Endothelial cell of umbilical vein (primary cell): ENCODE data around the gene MXI1. TPM values are rescaled to one million over a fixed set of nuclear protein-coding genes. Genes with fewer than 3 reads are reported as not detected.

ENCODE experiments used
- BruUV-seq: library from RNA; stranded (reverse); fragments of 400-500 nt; replicated peaks from 2 replicates; lab custom pipeline; 2021; lab: Mats Ljungman, UMichigan
- CTCF ChIA-PET: fragments of 300-600, 350-600 bp; sonication (Branson Sonifier 250); formaldehyde crosslinking; loops from one replicate; lab custom pipeline; 2021; ENCODE audit warnings: antibody characterized with exemption, inconsistent platforms; lab: Charles Lee
- POLR2A ChIA-PET: fragments of 300-600, 350-600 bp; sonication (Branson Sonifier 250); formaldehyde crosslinking; loops from one replicate; lab custom pipeline; 2021; ENCODE audit warnings: antibody characterized with exemption, inconsistent platforms; lab: Charles Lee
- DNase-seq: peaks from one replicate; pipeline ENCODE4 v3.0.0-alpha.2; 2011; ENCODE audit warnings: low read depth, low spot score
- FAIRE-seq: peaks from 2 replicates; lab custom pipeline; 2011; peaks lifted over from hg19 to GRCh38; lab: Jason Lieb, UNC
- H2AFZ ChIP-seq: 2 replicates; pipeline ENCODE4 v1.6.0; 2012; ENCODE audit warnings: low read depth, low read length, control low read depth, inconsistent platforms
- H3K27ac ChIP-seq: 2 replicates; pipeline ENCODE4 v1.5.1; 2011; ENCODE audit warnings: low read depth, mild to moderate bottlenecking, control low read depth, low read length, moderate library complexity; ENCODE audit not compliant: insufficient read depth
- H3K27me3 ChIP-seq, 2 experiments: 2 replicates each; pipeline versions ENCODE4 v1.6.0 to v1.6.1; 2011; ENCODE audit warnings: low read length in 2 of 2, mixed read lengths in 1 of 2; ENCODE audit not compliant: control insufficient read depth in 2 of 2, insufficient read depth in 2 of 2
- H3K36me3 ChIP-seq, 2 experiments: 2 replicates in 1 of 2; 3 replicates in 1 of 2; pipeline ENCODE4 v1.5.1; 2011; ENCODE audit warnings: low read length in 2 of 2, mild to moderate bottlenecking in 1 of 2, moderate library complexity in 1 of 2; ENCODE audit not compliant: control insufficient read depth in 2 of 2, insufficient read depth in 2 of 2; ENCODE audit errors: extremely low read depth in 1 of 2
- H3K4me1 ChIP-seq: 3 replicates; pipeline ENCODE4 v1.5.1; 2011; ENCODE audit warnings: mild to moderate bottlenecking, low read length; ENCODE audit not compliant: control insufficient read depth, insufficient read depth; ENCODE audit errors: extremely low read depth
- H3K4me2 ChIP-seq: 2 replicates; pipeline ENCODE4 v1.6.1; 2011; ENCODE audit warnings: low read length, control low read depth, mixed read lengths; ENCODE audit not compliant: insufficient read depth
- H3K4me3 ChIP-seq, 3 experiments: fragments of 200-600 bp in 1 of 3; sonication (generic), shearing (Covaris generic) in 1 of 3; replicated peaks in 1 of 3; 2 replicates each; pipeline ENCODE4 v1.5.1; 2011 to 2016; ENCODE audit warnings: control low read depth in 3 of 3, low read length in 3 of 3, mild to moderate bottlenecking in 2 of 3, inconsistent platforms in 1 of 3, low read depth in 1 of 3, moderate library complexity in 1 of 3; ENCODE audit not compliant: insufficient read depth in 1 of 3
- H3K79me2 ChIP-seq: 2 replicates; pipeline ENCODE4 v1.6.0; 2012; ENCODE audit warnings: low read length, inconsistent platforms; ENCODE audit not compliant: control insufficient read depth, insufficient read depth
- H3K9ac ChIP-seq: replicated peaks from 2 replicates; pipeline ENCODE3; 2011; ENCODE audit warnings: low read length, control low read depth; ENCODE audit not compliant: insufficient read depth; ENCODE audit errors: extremely low read depth
- H3K9me1 ChIP-seq: replicated peaks from 3 replicates; pipeline ENCODE4 v1.6.0; 2011; ENCODE audit warnings: mild to moderate bottlenecking, low read length; ENCODE audit not compliant: control insufficient read depth, insufficient read depth; ENCODE audit errors: extremely low read depth
- H3K9me3 ChIP-seq: replicated peaks from 2 replicates; pipeline ENCODE4 v1.5.1; 2012; ENCODE audit warnings: low read length, inconsistent platforms; ENCODE audit not compliant: control insufficient read depth, insufficient read depth
- H4K20me1 ChIP-seq: replicated peaks from 2 replicates; pipeline ENCODE3; 2011; ENCODE audit warnings: mild to moderate bottlenecking, low read length; ENCODE audit not compliant: control insufficient read depth, insufficient read depth; ENCODE audit errors: extremely low read depth
- CTCF ChIP-seq, 2 donors: IDR thresholded peaks; 1 replicate in 1 of 2; 2 replicates in 1 of 2; pipeline ENCODE4 v1.5.1; 2011; ENCODE audit warnings: low read length in 2 of 2, mild to moderate bottlenecking in 2 of 2, moderate library complexity in 2 of 2, control low read depth in 1 of 2, inconsistent platforms in 1 of 2, low read depth in 1 of 2; ENCODE audit not compliant: insufficient read depth in 1 of 2; ENCODE audit errors: extremely low read depth in 1 of 2
- EZH2 ChIP-seq: IDR thresholded peaks from 2 replicates; pipeline ENCODE4 v1.6.1; 2012; ENCODE audit warnings: borderline replicate concordance, low read depth, mild to moderate bottlenecking, moderate library complexity, low read length, inconsistent platforms; ENCODE audit not compliant: severe bottlenecking
- FOS ChIP-seq: IDR thresholded peaks from 2 replicates; pipeline ENCODE4 v1.6.1; 2011; ENCODE audit warnings: mild to moderate bottlenecking, low read length, moderate library complexity, borderline replicate concordance; ENCODE audit not compliant: insufficient read depth
- GATA2 ChIP-seq: IDR thresholded peaks from 2 replicates; pipeline ENCODE4 v1.7.0; 2011; ENCODE audit warnings: low read depth, mild to moderate bottlenecking, moderate library complexity, mixed read lengths, low read length; ENCODE audit not compliant: insufficient read length, insufficient read depth
- JUN ChIP-seq: IDR thresholded peaks from 2 replicates; pipeline ENCODE4 v1.6.1; 2011; ENCODE audit warnings: borderline replicate concordance, low read depth; ENCODE audit not compliant: insufficient read length, insufficient read depth
- MAX ChIP-seq: IDR thresholded peaks from 2 replicates; pipeline ENCODE4 v1.6.1; 2011; ENCODE audit not compliant: insufficient read depth, insufficient read length
- MYC ChIP-seq: IDR thresholded peaks from one replicate; pipeline ENCODE4 v1.6.1; 2011; ENCODE audit warnings: mild to moderate bottlenecking, low read depth, low read length
- POLR2A ChIP-seq: IDR thresholded peaks from 2 replicates; pipeline ENCODE4 v1.6.1; 2012; ENCODE audit warnings: low read depth, mild to moderate bottlenecking, control low read depth, low read length
- POLR2AphosphoS5 ChIP-seq: IDR thresholded peaks from 2 replicates; pipeline ENCODE4 v1.6.1; 2012; ENCODE audit warnings: low read depth, mild to moderate bottlenecking, control low read depth, low read length, moderate library complexity; ENCODE audit not compliant: insufficient read depth
- dilution Hi-C: fragments of 300-500 bp; cut with MboI; formaldehyde crosslinking; loops from one replicate; pipeline ENCODE4 v1.15.0; 2019; ENCODE audit warnings: low sequenced_read_pairs; ENCODE audit not compliant: extremely low pct_ligation_motif_present
- intact Hi-C: fragments of 100-400 bp; cut with micrococcal nuclease; formaldehyde crosslinking; loops from one replicate; pipeline ENCODE4 v1.10.0; 2022
- polyA plus RNA-seq, 4 experiments: library from polyadenylated mRNA; depleted of rRNA in 3 of 4; stranded (reverse) in 3 of 4; unstranded in 1 of 4; fragments of >200 nt; gene quantifications; 2 replicates each; pipeline versions ENCODE4 v1.2.1 to v1.2.3, GENCODE V29; 2011 to 2012; ENCODE audit warnings: missing spikeins in 1 of 4
- total RNA-seq: library from RNA; stranded (reverse); gene quantifications from 2 replicates; pipeline ENCODE4 v1.2.3, GENCODE V29; 2021

The MXI1 gene
- total and polyA plus RNA-seq, 2 donors (not counting 3 experiments of a cell fraction or from before 2014, with no cell fraction given): 2.7 to 8.5 TPM

- ChIA-PET CTCF (interaction anchor here (0.8 to 4.2 kb wide), 15 partner anchors 47 to 1830 kb away, joined by 3 to 80 read pairs (median 3); partner anchors contain the start of gene DUSP5), POLR2A (interaction anchor here (1.0 kb wide), 1 partner anchor 276 kb away, joined by 4 read pairs; no protein-coding TSS in a partner anchor)
- H3K4me1 ChIP-seq: peaks cover 66% of the 10 kb centered on the region
- H3K4me3 ChIP-seq: no peak overlapping the region
- DNase-seq (peak; percentile 67), FAIRE-seq (peak; percentile 57)
- no TSS peak for BruUV-seq
- H3K27me3 ChIP-seq: no peaks in the 10 kb centered on the region
- H3K9me3 ChIP-seq: no peaks in the 10 kb centered on the region
- intact Hi-C loops: loop anchor here (2.0 to 5.0 kb wide), 5 partner anchors 365 to 1829 kb away; partner anchors contain the start of genes ADRA2A and PDCD4
- no peak overlapping the region for H3K4me2 ChIP-seq
- H4K20me1 ChIP-seq: peaks cover 4% of the 10 kb centered on the region
- H3K79me2 ChIP-seq: peaks cover 19% of the 10 kb centered on the region
- no peak overlapping the region for H3K9ac ChIP-seq
- TF ChIP-seq GATA2: peak; percentile 54
- no peak for TF ChIP-seq MAX
- H3K9me1 ChIP-seq: no peaks in the 10 kb centered on the region
- no peak overlapping the region for H3K27ac ChIP-seq
- no peak overlapping the region for H2AFZ ChIP-seq
- dilution Hi-C loops: no loop called here
- no peaks in the 10 kb centered on the region for H3K36me3 ChIP-seq
These were observed 100.4 kb downstream of the MXI1 start for GRCh38 chr10:110307805-110308204.

- H3K9me1 ChIP-seq: no peaks in the 10 kb centered on the region
- no peaks in the 10 kb centered on the region for H3K79me2 ChIP-seq
- no peaks in the 10 kb centered on the region for H3K36me3 ChIP-seq
- H3K4me3 ChIP-seq: peak overlapping the region in 1 of 3 experiments; percentile 11
- H3K4me2 ChIP-seq: peak overlapping the region; percentile 92
- FAIRE-seq (peak; percentile 98), DNase-seq (peak; percentile 87)
- dilution Hi-C loops (no loop called here), intact Hi-C loops (loop anchor here (1.0 to 2.0 kb wide), 8 partner anchors 44 to 438 kb away; partner anchors contain the start of genes DUSP5 and SMC3)
- peaks cover 51% of the 10 kb centered on the region for H3K4me1 ChIP-seq
- no peak overlapping the region for H2AFZ ChIP-seq
- CTCF ChIA-PET: interaction anchor here (0.7 to 3.9 kb wide), 45 partner anchors 11 to 1826 kb away, joined by 3 to 44 read pairs (median 4); partner anchors contain the start of gene DUSP5
- peak overlapping the region; percentile 72 for H3K27ac ChIP-seq
- BruUV-seq: no TSS peak
- no peaks in the 10 kb centered on the region for H4K20me1 ChIP-seq
- H3K27me3 ChIP-seq: no peaks in the 10 kb centered on the region
- TF ChIP-seq MAX (no peak), POLR2AphosphoS5 (peak; percentile 94), GATA2 (peak; percentile 96), CTCF (IDR thresholded peaks at IDR 0.05; ENCODE audit: extremely low read depth in 1 of 2, insufficient read depth in 1 of 2, low read depth in 1 of 2, low read length in 2 of 2) (no peak), MYC (no peak), POLR2A (peak; percentile 70), EZH2 (no peak), FOS (peak; percentile 93), JUN (peak; percentile 78)
- POLR2A ChIA-PET: interaction anchor here (0.8 kb wide), 1 partner anchor 202 kb away, joined by 4 read pairs; no protein-coding TSS in a partner anchor
- H3K9ac ChIP-seq: peak overlapping the region; percentile 38
- no peaks in the 10 kb centered on the region for H3K9me3 ChIP-seq
These were observed 103.3 kb downstream of the MXI1 start for GRCh38 chr10:110310741-110311140.
